ENCODE data around the gene DHRS11.

DHRS11 gene

DNA sequence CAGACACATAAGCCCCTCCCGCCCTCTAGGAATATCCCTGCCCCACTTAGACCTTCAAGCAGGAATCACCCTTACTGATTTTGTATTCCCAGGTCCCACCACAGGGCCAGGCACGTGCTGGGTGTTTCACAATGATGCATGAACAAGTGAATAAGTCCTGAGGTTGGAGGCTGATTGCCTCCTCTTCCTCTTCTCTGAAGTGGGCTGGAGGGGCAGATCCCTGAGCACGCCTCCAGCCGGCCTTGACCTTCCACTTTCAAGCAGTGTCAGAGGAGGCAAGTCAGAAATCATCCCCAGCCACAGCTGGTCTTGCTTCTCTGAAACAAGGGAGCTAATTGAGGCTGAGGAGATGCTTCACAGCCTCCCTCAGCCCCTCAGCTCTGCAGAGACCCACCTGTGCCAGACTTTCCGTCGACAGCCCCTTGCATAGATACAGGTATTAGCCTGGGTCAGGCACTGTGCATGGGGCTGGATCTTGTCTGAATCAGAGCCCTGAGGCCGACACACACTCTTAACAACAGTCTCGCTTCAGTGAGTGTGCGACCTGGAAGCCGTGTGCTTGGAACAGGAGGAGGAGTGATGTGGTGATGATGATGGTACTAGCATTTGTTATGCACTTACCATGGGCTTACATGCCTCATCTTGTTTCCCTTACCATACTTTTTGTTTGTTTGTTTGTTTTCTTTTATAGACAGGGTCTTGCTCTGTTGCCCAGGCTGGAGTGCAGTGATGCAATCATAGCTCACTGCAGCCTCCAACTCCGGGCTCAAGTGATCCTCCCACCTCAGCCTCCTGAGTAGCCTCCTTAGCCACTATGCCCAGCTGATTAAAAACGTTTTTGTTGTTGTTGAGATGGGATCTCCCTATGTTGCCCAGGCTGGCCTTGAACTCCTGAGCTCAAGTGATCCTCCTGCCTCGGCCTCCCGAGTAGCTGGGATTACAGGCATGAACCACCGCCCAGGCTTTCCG, 24.7 kb downstream of the DHRS11 start:
- no peak for DNase-seq (ENCODE audit: low read depth)

DNA sequence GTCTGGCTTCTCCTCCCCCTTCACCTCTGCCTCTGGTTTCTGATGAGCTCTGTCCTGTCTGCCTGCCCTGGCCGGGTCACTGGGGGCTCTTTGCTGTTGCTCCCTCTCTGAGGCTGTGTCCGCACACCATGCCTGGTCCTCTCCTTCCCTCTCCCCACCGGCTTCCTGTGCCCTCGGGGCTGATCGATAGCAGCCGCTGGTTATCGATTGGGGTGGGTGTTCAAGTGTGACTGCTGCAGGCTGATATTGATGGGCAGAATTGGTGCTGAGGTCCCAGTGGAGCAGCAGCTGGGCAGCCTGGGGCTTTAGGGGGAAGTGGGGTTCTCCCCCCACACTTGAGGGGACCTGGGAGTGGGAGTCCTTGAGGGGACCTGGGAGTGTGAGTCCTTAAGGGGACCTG, 26.1 kb downstream of the DHRS11 start:
- DNase-seq (ENCODE audit: low read depth) = no peak

DNA sequence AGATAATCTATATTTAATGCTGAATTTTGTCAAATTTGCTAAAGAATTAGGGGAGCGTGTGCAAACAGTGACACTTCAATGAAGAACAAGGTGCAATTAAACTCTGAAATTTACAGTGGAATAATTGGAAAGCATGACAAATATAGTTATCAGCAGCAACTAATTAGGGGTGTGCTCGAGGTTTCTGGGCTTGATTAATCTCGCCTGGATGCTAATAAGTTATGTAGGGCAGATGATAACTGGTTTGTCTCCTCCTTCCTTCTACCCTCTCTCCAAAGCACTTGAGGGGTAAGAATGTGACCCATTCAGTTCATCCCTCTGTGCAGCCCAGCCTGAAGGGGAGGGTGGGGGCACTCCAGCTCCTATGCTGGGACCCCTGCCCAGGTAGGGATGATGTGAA, 31.6 kb downstream of the DHRS11 start:
- DNase-seq (ENCODE audit: low read depth) = no peak

DNA sequence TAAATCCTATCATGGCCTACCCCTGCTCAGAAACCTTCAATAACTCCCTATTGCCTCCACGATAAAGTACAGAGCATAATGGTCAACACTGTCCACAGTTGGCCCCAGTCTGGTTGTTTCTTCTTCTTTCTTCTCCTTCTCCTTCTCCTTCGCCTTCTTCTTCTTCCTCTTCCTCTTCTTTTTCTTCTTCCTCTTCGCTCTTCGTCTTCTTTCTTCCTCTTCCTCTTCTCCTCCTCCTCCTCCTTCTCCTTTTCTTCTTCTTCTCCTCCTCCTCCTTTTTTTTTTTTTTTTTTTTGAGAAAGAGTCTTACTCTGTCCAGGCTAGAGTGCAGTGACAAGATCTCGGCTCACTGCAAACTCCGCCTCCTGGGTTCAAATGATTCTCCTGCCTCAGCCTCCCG, 33.5 kb downstream of the DHRS11 start:
- no peak for DNase-seq (ENCODE audit: low read depth)

DNA sequence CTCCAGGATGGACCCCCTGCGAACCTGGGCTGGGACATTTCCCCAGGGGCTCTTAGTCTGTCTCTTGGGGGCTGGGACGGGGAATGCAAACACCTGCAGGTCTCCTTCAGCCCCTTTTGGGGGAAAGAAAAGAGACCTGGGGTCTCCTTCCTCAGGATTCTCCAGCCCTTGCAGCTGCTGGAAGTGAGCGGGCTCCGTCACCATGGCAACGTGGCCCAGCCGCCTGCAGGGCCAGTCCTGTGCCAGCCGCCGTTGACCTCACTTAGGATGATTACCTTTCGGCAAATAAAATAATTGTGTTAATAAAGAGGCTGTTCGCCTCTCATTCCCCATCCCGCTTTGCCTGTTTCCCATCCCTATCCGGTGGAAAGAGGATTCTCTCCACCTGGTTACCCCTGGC, 35.4 kb downstream of the DHRS11 start:
- DNase-seq (ENCODE audit: low read depth) = no peak

DNA sequence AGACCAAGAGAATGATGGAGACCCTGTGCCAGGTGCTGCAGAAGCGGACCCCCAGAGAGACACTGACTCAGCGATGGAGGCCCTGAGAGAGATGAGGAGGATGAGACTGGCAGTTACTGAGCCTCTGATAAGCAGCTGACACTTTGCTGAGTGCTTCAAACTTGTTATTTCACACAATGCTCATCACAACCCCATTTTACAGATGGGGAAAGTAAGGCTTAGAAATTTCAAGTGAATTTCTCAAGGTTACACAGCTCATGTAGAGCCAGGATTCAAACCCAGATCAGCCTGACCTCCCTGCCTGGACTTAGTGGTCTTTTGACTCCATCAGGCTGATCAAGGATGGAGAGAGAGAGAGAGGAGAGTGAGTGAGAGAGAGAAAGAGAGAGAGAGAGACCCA, 36.9 kb downstream of the DHRS11 start:
- no peak for DNase-seq (ENCODE audit: low read depth)

DNA sequence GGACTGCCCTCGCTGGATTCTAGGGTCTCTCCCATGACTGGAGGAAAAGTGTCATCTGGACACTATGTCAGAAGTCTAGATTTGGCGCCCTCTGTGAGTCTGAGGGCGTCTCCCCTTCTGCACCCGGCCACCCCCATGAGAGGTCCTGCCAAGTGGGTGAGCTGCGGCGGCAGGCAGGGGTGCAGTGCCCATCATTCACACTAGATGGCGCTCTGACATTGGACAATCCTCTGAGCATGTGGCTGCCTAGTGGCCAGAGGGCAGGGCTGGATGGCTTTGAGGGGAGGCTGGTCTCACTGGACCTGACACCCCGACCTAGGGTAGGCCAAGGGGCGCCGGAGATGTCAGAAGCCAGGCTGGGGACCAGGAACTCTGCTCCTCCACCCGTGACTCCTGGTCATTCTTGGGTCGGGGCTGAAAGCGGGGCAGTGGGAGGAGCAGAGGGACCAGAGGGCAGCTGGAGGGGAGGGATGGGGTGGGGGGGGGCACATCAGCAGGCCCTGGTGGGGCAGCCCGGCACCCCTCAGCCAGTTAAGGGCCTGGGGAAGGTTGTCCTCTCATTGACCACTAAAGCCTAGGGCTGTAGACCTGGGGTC, 37.7 kb downstream of the DHRS11 start:
- peak; percentile 48 for DNase-seq (ENCODE audit: low read depth)

DNA sequence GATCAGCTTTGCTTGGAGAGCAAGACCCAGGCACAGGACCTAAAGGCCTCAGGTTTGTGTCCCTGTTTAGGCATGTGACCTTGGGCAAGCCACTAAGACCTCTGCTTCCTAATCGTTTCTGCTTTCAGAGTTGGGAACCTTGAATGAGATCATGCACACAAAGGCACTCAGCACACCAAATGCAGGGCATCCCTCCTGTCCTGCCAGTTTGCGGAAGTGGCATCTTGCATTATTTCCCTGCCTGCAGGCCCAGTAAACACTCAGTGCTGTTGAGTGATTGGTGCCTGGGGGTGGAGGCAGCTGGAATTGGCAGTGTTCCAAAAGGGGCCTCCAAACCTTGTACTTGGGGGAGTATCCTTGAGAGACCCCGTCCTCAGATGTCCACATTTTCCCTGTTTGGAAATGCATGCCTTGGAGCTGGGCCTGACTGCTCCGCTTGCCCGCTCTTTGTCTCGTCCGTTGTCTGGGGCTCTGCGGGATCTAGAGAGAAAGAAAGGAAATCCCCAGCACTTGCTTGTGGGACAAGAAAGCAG, 38.4 kb downstream of the DHRS11 start:
- DNase-seq (ENCODE audit: low read depth) = no peak

DNA sequence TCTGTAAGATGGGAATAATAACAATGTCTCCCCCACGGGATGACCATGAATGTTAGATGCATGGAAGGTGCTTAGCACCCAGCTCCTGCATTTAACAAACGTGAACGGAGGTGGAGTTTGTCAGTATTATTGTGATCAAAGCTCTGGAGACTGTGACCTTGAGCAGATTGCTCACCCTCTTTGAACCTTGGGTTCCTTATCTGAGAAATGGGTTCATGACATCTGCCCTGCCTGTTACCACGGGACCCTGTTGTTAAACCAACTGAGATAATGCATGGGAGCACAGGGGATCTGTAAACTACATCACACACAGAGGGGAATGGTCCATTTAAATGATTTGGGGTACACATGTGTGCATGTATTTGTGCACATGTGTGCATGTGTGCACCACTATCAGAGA, 39.3 kb downstream of the DHRS11 start:
- no peak for DNase-seq (ENCODE audit: low read depth)

DNA sequence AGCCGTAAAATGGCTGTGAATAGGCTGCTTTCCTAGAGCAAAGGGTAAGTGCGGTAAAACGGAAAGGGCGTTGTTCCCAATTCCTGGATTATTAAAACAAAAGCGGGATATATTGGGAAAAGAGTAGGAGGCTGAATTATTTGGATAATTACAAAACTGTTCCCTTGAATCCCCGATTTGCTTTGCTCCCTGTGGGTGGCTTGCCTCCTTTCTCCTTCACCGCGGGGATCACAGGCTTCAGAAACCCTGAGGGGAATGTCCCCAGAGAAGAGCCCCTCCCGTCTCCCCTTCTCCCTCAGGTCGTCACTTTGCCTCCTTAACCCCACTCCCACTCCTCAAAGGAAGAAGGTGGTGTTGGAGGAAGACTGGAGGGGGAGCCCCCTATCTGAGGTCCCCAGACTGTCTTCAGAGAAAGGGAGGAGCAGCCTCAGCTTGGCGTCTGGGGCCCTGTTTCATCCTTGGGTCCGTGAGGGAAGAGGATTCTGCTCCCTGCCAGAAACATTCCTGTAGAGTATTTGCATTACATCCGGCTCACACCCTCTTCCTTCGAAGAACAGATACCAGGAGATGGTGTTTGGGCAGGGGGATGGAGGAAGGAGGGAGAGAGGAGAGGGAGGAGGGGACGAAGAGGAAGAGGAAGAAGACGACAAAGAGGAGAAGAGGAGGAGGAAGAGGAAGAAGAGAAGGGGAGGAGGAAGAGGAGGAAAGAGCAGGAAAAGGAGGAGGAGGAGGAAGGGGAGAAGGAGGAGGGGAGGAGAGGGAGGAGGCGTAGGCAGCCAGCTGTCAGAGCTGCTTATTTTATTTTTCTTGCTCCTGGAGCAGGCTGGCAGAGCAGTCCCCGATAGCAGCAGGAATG, 41.5 kb downstream of the DHRS11 start:
- DNase-seq (ENCODE audit: low read depth) = no peak

DNA sequence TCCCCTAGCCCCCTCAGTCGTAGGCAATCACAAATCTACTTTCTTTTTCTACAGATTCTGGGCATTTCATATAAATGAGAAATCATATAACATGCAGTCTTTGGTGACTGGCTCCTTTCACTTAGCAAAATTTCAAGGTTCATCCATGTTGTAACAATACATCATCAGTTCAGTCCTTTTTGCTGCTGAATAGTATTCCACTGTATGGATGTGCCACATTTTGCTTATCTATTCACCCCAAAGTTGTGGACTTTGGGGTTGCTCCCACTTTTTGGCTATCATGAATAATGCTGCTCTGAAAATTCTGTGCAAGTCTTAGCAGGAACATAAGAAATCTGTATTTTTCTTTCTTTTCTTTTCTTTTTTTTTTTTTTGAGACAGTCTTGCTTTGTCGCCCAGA, 48.7 kb downstream of the DHRS11 start:
- no peak for DNase-seq (ENCODE audit: low read depth)

DNA sequence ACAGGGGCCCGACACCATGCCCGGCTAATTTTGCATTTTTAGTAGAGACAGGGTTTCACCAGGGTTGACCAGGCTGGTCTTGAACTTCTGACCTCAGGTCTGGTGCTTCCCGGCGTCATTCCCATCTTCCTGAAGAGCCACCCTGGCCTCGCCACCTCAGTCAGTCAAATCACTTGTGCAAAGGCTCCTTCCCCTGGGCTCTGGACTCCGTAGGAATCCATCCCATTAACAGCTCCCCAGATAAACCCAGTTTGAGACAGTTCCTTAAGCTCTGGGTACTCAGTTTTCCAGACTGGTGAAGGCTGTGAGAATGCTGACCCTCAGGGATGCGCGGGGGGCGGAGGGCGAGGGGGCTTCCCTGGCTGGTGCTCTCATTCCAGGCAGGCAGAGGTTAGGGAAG, 49.2 kb downstream of the DHRS11 start:
- no peak for DNase-seq (ENCODE audit: low read depth)

DNA sequence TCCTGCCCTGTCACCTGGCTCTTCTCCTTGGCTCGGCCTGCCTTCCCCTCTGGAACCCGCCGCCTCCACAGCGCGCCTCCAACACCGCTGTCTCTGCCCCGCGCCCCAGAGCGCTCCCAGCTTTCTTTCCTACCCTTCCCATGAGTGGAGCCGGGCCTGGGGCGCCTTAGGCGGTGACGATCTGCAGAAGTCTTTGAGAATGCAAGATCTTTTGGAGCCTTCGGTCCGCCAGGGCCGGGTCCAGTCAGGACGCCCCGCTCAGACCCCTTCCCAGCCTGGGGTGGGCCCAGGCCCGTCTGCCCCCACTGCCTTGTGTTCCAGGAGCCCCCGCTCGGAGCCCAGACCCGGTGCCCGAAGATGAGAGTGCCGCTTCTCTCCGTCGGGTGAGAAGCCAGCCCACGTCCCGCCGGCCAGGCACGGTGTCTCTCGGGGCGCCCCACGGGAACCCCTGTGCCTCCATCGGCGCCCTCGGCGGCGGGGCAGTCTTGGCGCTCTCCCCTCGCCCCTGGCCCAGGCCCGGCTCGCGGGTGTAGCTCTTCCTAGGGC, 49.7 kb downstream of the DHRS11 start:
- no peak for DNase-seq (ENCODE audit: low read depth)

DNA sequence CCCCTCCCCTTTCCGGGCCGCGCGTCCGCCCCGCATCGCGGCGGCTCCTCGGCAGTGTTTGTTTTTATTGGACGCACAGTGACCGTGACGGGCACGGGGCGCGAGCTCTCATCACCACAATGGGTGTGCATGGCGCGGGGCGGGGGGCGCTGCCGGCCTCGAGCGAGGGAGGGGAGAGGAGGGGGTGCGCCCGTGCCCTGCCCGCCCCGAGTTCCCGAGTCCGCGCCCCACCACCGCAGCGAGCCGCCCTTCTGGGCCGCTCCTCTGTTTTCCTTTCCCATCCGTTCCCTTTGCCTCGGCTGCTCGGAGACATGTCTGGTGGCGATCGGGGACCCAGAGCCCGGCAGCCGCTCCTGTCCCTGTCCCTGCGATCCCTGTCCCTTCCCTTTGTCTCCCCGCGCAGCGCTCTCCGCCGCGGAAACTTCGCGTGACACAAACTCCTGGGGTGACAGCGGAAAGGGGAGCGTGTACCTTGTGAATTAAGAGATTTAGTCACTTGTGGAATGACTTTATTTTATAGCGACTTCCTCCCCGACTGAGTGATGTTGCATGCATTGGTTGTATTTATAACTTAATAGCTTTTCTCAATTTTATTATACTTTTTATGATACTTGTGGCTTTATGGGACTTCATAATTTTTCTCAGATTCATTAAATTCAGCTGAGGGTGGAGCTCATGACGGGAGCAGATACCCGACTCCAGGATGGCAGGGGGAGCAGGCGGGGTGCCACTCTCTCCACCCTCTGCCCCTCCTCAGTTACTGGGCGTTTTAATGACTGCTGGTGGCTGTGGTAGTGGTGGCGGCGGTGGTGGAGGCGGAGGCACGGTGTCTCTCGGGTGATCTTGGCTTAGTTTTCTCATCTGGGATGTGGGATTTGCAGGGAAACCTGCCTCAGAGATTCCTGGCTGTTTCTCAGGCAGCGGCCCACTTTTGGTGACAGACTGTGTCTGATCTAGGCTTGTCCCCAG, 50.5 kb downstream of the DHRS11 start:
- no peak for DNase-seq (ENCODE audit: low read depth)

DNA sequence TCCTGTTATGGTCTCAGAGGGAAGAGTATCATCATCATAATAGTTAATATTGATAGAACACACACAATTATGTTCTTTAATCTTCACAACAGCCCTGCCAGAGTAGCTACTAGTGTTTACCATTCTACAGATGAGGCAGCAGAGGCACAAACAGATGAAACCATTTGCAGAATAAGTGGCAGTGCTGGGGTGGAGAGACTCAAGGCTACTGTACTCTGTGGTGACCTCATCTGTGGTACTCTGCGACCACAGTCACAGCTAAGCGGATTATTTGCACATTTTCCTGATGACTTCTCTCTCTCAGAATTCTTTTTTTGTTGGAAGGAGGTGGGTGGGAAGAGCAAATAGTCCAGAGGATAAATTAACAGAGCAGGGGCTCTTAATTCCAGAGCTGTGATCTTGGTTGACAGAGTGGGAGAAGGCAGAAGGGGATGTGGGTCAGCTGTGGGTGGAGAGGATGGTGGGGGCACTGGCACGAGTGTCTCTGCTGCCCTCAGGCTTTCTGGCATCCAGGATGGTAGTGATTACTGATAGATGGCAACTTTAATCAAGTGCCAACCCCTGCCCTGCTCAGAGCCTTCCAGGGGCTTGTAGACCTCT, 51.5 kb downstream of the DHRS11 start:
- DNase-seq (ENCODE audit: low read depth) = no peak

DNA sequence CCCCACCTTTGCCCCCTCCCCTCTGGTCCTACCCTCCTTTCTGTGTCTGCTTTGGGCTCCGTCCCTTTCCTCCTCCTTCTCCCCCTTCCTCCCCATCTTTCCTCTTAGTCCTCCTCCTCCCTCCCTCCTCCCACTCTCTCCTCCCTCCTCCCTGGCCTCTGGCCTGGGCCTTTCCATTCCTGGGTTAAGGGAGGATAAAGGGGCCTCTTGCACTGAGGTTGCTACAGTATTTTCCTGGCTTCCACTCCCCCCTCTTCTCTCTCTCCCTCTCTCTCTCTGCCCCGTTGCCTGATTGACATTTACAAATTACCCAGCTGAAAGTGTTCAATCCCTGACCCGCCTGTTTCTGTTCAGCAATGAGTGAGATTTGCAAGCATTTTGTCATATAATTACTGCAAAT, 53.7 kb downstream of the DHRS11 start:
- no peak for DNase-seq (ENCODE audit: low read depth)

DNA sequence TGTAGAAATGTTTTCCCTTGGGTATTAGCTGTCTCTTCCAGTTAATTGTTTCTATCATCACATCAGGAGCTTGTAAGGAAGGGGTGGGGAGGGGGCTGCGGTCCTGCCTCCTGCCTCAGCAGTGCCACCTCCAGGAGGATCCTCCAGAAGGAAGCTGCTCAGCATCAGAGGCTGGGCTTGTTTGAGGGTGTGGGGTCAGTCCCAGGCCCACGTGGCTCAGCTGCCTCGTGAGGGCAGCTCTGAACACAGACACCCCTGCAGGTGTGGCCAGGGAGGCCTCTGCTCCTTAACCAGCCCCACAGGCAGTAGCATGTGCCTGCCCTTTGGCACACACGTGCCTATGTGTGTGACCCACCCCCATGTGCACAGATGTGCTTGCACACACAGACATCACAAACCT, 56.0 kb downstream of the DHRS11 start:
- no peak for DNase-seq (ENCODE audit: low read depth)

DNA sequence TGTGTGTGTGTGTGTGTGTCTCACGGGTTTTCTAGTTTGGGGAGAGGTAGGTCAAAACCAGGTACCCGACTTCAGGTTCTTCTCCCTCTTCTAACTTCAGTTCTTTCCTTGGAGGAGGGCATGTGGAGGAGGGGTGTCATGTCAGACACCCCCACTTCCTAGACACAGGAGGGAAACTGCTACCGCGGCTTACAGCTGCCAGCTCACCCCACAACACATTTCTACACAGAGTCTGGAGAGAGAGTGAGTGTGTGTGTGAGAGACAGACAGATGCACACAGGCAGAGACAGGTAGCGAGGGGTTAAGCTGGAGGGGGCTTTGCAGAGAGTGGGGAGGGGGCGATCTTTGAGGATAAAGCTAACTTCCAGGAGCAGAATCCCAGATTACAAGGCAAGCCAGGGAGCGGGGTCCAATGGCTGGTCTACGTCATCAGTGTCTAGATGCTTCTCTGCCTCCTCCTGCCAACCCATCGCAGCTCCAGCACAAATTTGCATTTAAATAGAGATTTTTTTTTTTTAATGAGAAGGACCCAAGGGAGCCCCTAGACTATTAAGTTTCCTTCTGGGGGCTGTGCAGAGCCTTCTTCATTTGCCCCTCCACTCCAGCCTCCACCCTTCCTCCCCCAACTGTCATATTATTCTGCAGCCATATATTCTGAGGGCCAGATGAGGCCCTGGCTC, 58.6 kb downstream of the DHRS11 start:
- DNase-seq (ENCODE audit: low read depth) = no peak

All from stimulated activated CD8-positive, alpha-beta memory T cell treated with anti-CD3 and anti-CD28 coated beads, Interleukin-12 subunit alpha, Interleukin-12 subunit beta, amount 100 ng/mL, for 4 hours (primary cell).